HFFc6 (cell line): ENCODE measurements around the gene ATP6V0A4. TPM values are rescaled to one million over a fixed set of nuclear protein-coding genes. Genes with fewer than 3 reads are reported as not detected.
"Not testable (repeated sequence)": the region's sequence is repeated elsewhere in the genome, so short reads cannot be mapped to it uniquely, and the experiment has no call there.

Source experiments
- DNase-seq: peaks from one replicate; pipeline ENCODE4 v3.0.0-alpha.2; 2018
- H3K27ac Mint-ChIP-seq: 2 replicates; pipeline ENCODE4 v1.8.0; 2020; ENCODE audit warnings: mild to moderate bottlenecking, mixed read lengths
- H3K27me3 Mint-ChIP-seq: 2 replicates; pipeline ENCODE4 v1.8.0; 2021; ENCODE audit warnings: mild to moderate bottlenecking, moderate library complexity, mixed read lengths; ENCODE audit not compliant: insufficient read depth
- H3K36me3 Mint-ChIP-seq: 2 replicates; pipeline ENCODE4 v1.8.0; 2021; ENCODE audit warnings: low read depth, mixed read lengths
- H3K4me1 Mint-ChIP-seq: 2 replicates; pipeline ENCODE4 v1.8.0; 2020; ENCODE audit warnings: low read depth, mixed read lengths
- H3K4me3 Mint-ChIP-seq: 2 replicates; pipeline ENCODE4 v1.8.0; 2020; ENCODE audit warnings: mild to moderate bottlenecking, moderate library complexity, mixed read lengths
- H3K9me3 Mint-ChIP-seq: 2 replicates; pipeline ENCODE4 v1.8.0; 2020; ENCODE audit warnings: mild to moderate bottlenecking, mixed read lengths
- CTCF ChIP-seq: fragments of 200-600 bp; sonication (generic); IDR thresholded peaks from 2 replicates; pipeline ENCODE4 v1.5.0; 2021; ENCODE audit warnings: antibody characterized with exemption, mild to moderate bottlenecking
- total RNA-seq, 6 experiments: library from RNA; stranded (reverse); fragmentation: NEBNext Ultra II Directional; extraction: Animal tissue kit (Norgen Biotek cat#: 25700); gene quantifications; 2 replicates in 1 of 6; 3 replicates in 5 of 6; pipeline ENCODE4 v1.2.3, GENCODE V29; 2021

Gene ATP6V0A4
- total RNA-seq, 6 experiments from 2014 or later = 0.35 to 1.1 (median 0.60) TPM

DNA sequence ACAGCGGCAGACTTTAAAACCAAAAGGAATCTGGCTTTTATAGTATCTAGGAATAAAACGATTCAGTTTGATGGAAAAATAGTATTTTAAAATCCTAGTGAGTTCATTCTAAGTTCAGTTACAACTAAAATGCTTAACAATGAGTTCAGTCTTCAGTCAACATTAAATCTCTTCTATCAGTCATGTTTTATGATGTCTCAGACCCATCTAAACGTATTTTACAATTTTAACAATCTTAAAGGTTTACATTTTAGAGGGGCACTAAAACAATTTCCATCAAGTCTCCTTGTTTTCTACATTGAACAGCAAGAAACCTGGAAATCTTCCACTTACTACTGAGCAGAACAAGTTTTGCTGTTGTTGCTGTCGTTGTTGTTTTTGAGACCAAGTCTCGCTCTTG, 106.8 kb downstream of the ATP6V0A4 start:
- H3K4me3 Mint-ChIP-seq = no peak overlapping the region
- H3K9me3 Mint-ChIP-seq = peaks cover 3% of the 10 kb centered on the region; the same call in 1 of the 2 replicates
- H3K27ac Mint-ChIP-seq = no peak overlapping the region
- no peaks in the 10 kb centered on the region for H3K36me3 Mint-ChIP-seq
- H3K4me1 Mint-ChIP-seq = no peaks in the 10 kb centered on the region
- DNase-seq = no peak
- no peaks in the 10 kb centered on the region; the same call in none of the 2 replicates for H3K27me3 Mint-ChIP-seq
- TF ChIP-seq CTCF = no peak

- H3K4me3 Mint-ChIP-seq = no peak overlapping the region
- no peaks in the 10 kb centered on the region; the same call in none of the 2 replicates for H3K27me3 Mint-ChIP-seq
- DNase-seq = no peak
- no peak for TF ChIP-seq CTCF
- no peaks in the 10 kb centered on the region for H3K36me3 Mint-ChIP-seq
- H3K9me3 Mint-ChIP-seq = peaks cover 3% of the 10 kb centered on the region; the same call in 1 of the 2 replicates
- no peaks in the 10 kb centered on the region for H3K4me1 Mint-ChIP-seq
- H3K27ac Mint-ChIP-seq = no peak overlapping the region
Measured at GRCh38 chr7:138690495-138690894, 107.5 kb downstream of the ATP6V0A4 start.

DNA sequence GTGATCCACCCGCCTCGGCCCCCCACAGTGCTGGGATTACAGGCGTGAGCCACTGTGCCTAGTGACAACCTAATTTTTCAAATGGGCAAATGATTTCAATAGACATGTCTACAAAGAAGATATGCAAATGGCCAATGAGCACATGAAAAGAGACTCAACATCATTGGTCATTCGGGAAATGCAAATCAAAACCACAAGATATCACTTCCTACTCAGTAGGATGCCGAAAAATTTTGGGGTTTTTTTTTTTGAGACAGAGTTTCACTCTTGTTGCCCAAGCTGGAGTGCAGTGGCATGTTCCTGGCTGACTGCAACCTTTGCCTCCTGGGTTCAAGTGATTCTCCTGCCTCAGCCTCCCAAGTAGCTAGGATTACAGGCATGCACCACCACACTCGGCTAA, 110.0 kb downstream of the ATP6V0A4 start:
- H3K4me1 Mint-ChIP-seq = not testable (repeated sequence)

GRCh38 chr7:138684340-138684739, 113.7 kb downstream of the ATP6V0A4 start:
- no peak for TF ChIP-seq CTCF
- Mint-ChIP-seq H3K27ac (no peak overlapping the region), H3K4me3 (no peak overlapping the region), H3K36me3 (no peaks in the 10 kb centered on the region), H3K9me3 (peaks cover 3% of the 10 kb centered on the region; the same call in 1 of the 2 replicates), H3K27me3 (peaks cover 2% of the 10 kb centered on the region), H3K4me1 (no peaks in the 10 kb centered on the region)
- no peak for DNase-seq

More for the DNA sequence above, 110.0 kb downstream of the ATP6V0A4 start:
- DNase-seq, H3K27ac Mint-ChIP-seq, H3K9me3 Mint-ChIP-seq, H3K36me3 Mint-ChIP-seq, H3K27me3 Mint-ChIP-seq, H3K4me3 Mint-ChIP-seq: not testable (repeated sequence)

DNA sequence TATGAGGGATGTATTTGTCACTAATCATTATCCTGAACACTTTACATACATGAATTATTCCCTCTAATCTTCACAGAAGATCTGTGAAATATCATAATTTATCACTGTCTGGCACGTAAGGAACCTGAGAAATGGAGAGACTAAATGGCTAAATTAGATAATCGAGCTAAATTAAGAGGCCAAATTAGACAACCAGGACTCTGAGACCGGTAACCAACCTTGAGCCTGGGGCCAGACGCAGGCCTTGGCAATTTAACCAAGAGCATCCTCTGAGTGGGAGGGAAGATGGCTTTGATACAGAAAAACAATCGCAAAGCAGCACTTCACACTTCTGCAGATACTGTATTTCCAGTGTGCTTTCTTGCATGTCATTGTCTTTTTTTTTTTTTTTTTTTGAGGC, 118.2 kb downstream of the ATP6V0A4 start:
- no peak for TF ChIP-seq CTCF
- Mint-ChIP-seq H3K27me3 (peaks cover 10% of the 10 kb centered on the region), H3K36me3 (no peaks in the 10 kb centered on the region), H3K27ac (no peak overlapping the region), H3K4me1 (no peaks in the 10 kb centered on the region), H3K4me3 (no peak overlapping the region), H3K9me3 (no peaks in the 10 kb centered on the region)
- no peak for DNase-seq

GRCh38 chr7:138670594-138670993, 127.4 kb downstream of the ATP6V0A4 start:
- Mint-ChIP-seq H3K27ac (no peak overlapping the region), H3K4me1 (no peaks in the 10 kb centered on the region), H3K36me3 (no peaks in the 10 kb centered on the region), H3K27me3 (no peaks in the 10 kb centered on the region; the same call in 1 of the 2 replicates), H3K4me3 (no peak overlapping the region), H3K9me3 (no peaks in the 10 kb centered on the region)
- no peak for TF ChIP-seq CTCF
- no peak for DNase-seq
